Testis (tissue), 3 donors: ENCODE data around the gene CETP. TPM values are rescaled to one million over a fixed set of nuclear protein-coding genes. Genes with fewer than 3 reads are reported as not detected.

Experiments
- DNase-seq: peaks from one replicate; pipeline ENCODE4 v3.0.0-alpha.2; 2019
- H3K27ac ChIP-seq, 2 donors: fragments of 200-600 bp; sonication (generic); one replicate each; pipeline ENCODE4 v1.5.1; 2019
- H3K27me3 ChIP-seq: fragments of 200-600 bp; sonication (generic); one replicate; pipeline ENCODE4 v1.5.1; 2019
- H3K36me3 ChIP-seq: fragments of 200-600 bp; sonication (generic); one replicate; pipeline ENCODE4 v1.5.1; 2017; ENCODE audit warnings: low read depth; ENCODE audit errors: missing control alignments
- H3K4me1 ChIP-seq: fragments of 200-600 bp; sonication (generic); one replicate; pipeline ENCODE4 v1.5.1; 2019
- H3K4me3 ChIP-seq, 2 donors: fragments of 200-600 bp; sonication (generic); one replicate each; pipeline ENCODE4 v1.5.1; 2017 to 2019
- H3K9me3 ChIP-seq: fragments of 200-600 bp; sonication (generic); one replicate; pipeline ENCODE4 v1.5.1; 2017
- POLR2A ChIP-seq: fragments of 450-650 bp; IDR thresholded peaks from one replicate; pipeline ENCODE4 v1.6.1; 2017; ENCODE audit warnings: antibody characterized with exemption, mild to moderate bottlenecking, moderate library complexity
- WGBS, 2 donors: methylation state at CpG; one replicate each; pipeline ENCODE4 v1.1.5; 2018; 5-methylcytosine and 5-hydroxymethylcytosine counted together
- intact Hi-C: fragments of 100-400 bp; cut with DNase I; formaldehyde crosslinking; loops from one replicate; pipeline ENCODE4 v1.15.1; 2023; ENCODE audit warnings: low total_unique reads
- polyA plus RNA-seq: library from polyadenylated mRNA; stranded (reverse); fragments of 350-450 nt; fragmentation: Illumina TruSeq; extraction: RNeasy Lipid Tissue Mini Kit (QIAGEN cat#74804); gene quantifications from one replicate; pipeline ENCODE4 v1.2.3, GENCODE V29; 2014; ENCODE audit warnings: low read depth, low replicate concordance; ENCODE audit not compliant: insufficient read depth
- total RNA-seq, 2 donors: library from RNA; depleted of rRNA; stranded (reverse); fragments of >200 nt; gene quantifications; one replicate each; pipeline ENCODE4 v1.2.3, GENCODE V29; 2016
- TF ChIP-seq, protein P1 (sequence below), 3 experiments: fragments of 450-650 bp in 2 of 3; fragments of 200-600 bp in 1 of 3; sonication (generic) in 1 of 3; IDR thresholded peaks; one replicate each; pipeline ENCODE4 v1.5.1; 2016 to 2019; ENCODE audit warnings: antibody characterized with exemption in 3 of 3, mild to moderate bottlenecking in 2 of 3, moderate library complexity in 1 of 3

CETP gene
- total and polyA plus RNA-seq, 3 donors from 2014 or later, result 0.24 to 0.69 (median 0.50) TPM

GRCh38 chr16:57020651-57021050 is 58.9 kb downstream of the CETP start:
- TF ChIP-seq POLR2A, result no peak
- TF ChIP-seq, protein P1, sequence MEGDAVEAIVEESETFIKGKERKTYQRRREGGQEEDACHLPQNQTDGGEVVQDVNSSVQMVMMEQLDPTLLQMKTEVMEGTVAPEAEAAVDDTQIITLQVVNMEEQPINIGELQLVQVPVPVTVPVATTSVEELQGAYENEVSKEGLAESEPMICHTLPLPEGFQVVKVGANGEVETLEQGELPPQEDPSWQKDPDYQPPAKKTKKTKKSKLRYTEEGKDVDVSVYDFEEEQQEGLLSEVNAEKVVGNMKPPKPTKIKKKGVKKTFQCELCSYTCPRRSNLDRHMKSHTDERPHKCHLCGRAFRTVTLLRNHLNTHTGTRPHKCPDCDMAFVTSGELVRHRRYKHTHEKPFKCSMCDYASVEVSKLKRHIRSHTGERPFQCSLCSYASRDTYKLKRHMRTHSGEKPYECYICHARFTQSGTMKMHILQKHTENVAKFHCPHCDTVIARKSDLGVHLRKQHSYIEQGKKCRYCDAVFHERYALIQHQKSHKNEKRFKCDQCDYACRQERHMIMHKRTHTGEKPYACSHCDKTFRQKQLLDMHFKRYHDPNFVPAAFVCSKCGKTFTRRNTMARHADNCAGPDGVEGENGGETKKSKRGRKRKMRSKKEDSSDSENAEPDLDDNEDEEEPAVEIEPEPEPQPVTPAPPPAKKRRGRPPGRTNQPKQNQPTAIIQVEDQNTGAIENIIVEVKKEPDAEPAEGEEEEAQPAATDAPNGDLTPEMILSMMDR (IDR thresholded peaks at IDR 0.05), result no peak
- no peaks in the 10 kb centered on the region for H3K36me3 ChIP-seq
- H3K9me3 ChIP-seq, result no peaks in the 10 kb centered on the region
- H3K27me3 ChIP-seq, result no peaks in the 10 kb centered on the region
- no peak overlapping the region for H3K4me3 ChIP-seq
- no peak for DNase-seq
- WGBS, 2 donors, result 93 to 94% methylated on average over 7 to 8 of the region's 8 CpGs
- intact Hi-C loops, result no loop called here
- no peak overlapping the region for H3K27ac ChIP-seq
- H3K4me1 ChIP-seq, result no peaks in the 10 kb centered on the region

- no peaks in the 10 kb centered on the region for H3K4me1 ChIP-seq
- H3K36me3 ChIP-seq, result no peaks in the 10 kb centered on the region
- H3K4me3 ChIP-seq, result no peak overlapping the region
- no peaks in the 10 kb centered on the region for H3K9me3 ChIP-seq
- intact Hi-C loops, result no loop called here
- no peak overlapping the region for H3K27ac ChIP-seq
- no peaks in the 10 kb centered on the region for H3K27me3 ChIP-seq
- TF ChIP-seq POLR2A, result no peak
- TF ChIP-seq, protein P1 (IDR thresholded peaks at IDR 0.05), result no peak
- 94 to 97% methylated on average over 6 of the region's 6 CpGs for WGBS, 2 donors
- DNase-seq, result no peak
These were observed 60.0 kb downstream of the CETP start for GRCh38 chr16:57021757-57022156.

- Histone ChIP-seq H3K27ac (no peak overlapping the region), H3K4me1 (no peaks in the 10 kb centered on the region), H3K4me3 (no peak overlapping the region), H3K9me3 (no peaks in the 10 kb centered on the region), H3K36me3 (no peaks in the 10 kb centered on the region), H3K27me3 (no peaks in the 10 kb centered on the region)
- intact Hi-C loops, result no loop called here
- no peak for DNase-seq
- 90 to 94% methylated on average over 6 to 7 of the region's 7 CpGs for WGBS, 2 donors
- TF ChIP-seq, protein P1 (IDR thresholded peaks at IDR 0.05), result no peak
- TF ChIP-seq POLR2A, result no peak
These were observed 60.7 kb downstream of the CETP start for GRCh38 chr16:57022445-57022844.

GRCh38 chr16:57023541-57024249 is 61.9 kb downstream of the CETP start:
- WGBS, 2 donors, result 92 to 95% methylated on average over 4 to 8 of the region's 8 CpGs
- no peak overlapping the region for H3K27ac ChIP-seq
- no peak for DNase-seq
- no peak for TF ChIP-seq POLR2A
- TF ChIP-seq, protein P1 (IDR thresholded peaks at IDR 0.05), result no peak
- no peak overlapping the region for H3K4me3 ChIP-seq
- no peaks in the 10 kb centered on the region for H3K36me3 ChIP-seq
- no peaks in the 10 kb centered on the region for H3K9me3 ChIP-seq
- intact Hi-C loops, result no loop called here
- no peaks in the 10 kb centered on the region for H3K4me1 ChIP-seq
- H3K27me3 ChIP-seq, result no peaks in the 10 kb centered on the region
